Endodermal cell (in vitro differentiated cells): ENCODE results near the gene ELL2. TPM values are rescaled to one million over a fixed set of nuclear protein-coding genes. Genes with fewer than 3 reads are reported as not detected.
A peak's percentile ranks its signal among the peaks of the same experiment; 100 is the strongest.

Experiments
- DNase-seq: peaks from one replicate; pipeline ENCODE4 v3.0.0-alpha.2; 2017
- H3K27ac ChIP-seq: 2 replicates; pipeline ENCODE4 v1.5.1; 2013; ENCODE audit warnings: mild to moderate bottlenecking, low read depth, low read length, moderate library complexity
- H3K27me3 ChIP-seq: 2 replicates; pipeline ENCODE4 v1.6.1; 2013; ENCODE audit warnings: mild to moderate bottlenecking, low read length, moderate library complexity; ENCODE audit not compliant: insufficient read depth, control insufficient read depth, poor library complexity, severe bottlenecking
- H3K36me3 ChIP-seq: 2 replicates; pipeline ENCODE4 v1.7.0; 2013; ENCODE audit warnings: mild to moderate bottlenecking, low read length, moderate library complexity; ENCODE audit not compliant: control insufficient read depth, insufficient read depth
- H3K4me1 ChIP-seq: one replicate; pipeline ENCODE4 v1.7.0; 2013; ENCODE audit warnings: low read length; ENCODE audit not compliant: control insufficient read depth, insufficient read depth
- H3K4me3 ChIP-seq: 2 replicates; pipeline ENCODE4 v1.5.1; 2013; ENCODE audit warnings: mild to moderate bottlenecking, low read length, moderate library complexity
- H3K9ac ChIP-seq: 2 replicates; pipeline ENCODE4 v1.6.1; 2013; ENCODE audit warnings: mild to moderate bottlenecking, low read length, moderate library complexity; ENCODE audit not compliant: poor library complexity, severe bottlenecking; ENCODE audit errors: extremely low read depth
- H3K9me3 ChIP-seq: 2 replicates; pipeline ENCODE4 v1.6.1; 2013; ENCODE audit warnings: mild to moderate bottlenecking, low read length, moderate library complexity; ENCODE audit not compliant: control insufficient read depth
- H3K27ac Mint-ChIP-seq: 2 replicates; pipeline ENCODE4 v1.8.0; 2020; ENCODE audit warnings: mixed read lengths
- H3K27me3 Mint-ChIP-seq: 2 replicates; pipeline ENCODE4 v1.8.0; 2021; ENCODE audit warnings: mild to moderate bottlenecking, mixed read lengths; ENCODE audit not compliant: insufficient read depth
- H3K36me3 Mint-ChIP-seq: 2 replicates; pipeline ENCODE4 v1.8.0; 2020; ENCODE audit warnings: low read depth, mixed read lengths
- H3K4me1 Mint-ChIP-seq: 2 replicates; pipeline ENCODE4 v1.8.0; 2020; ENCODE audit warnings: mixed read lengths
- H3K4me3 Mint-ChIP-seq: 2 replicates; pipeline ENCODE4 v1.8.0; 2020; ENCODE audit warnings: mild to moderate bottlenecking, moderate library complexity, mixed read lengths
- H3K9me3 Mint-ChIP-seq: 2 replicates; pipeline ENCODE4 v1.8.0; 2020; ENCODE audit warnings: mild to moderate bottlenecking, mixed read lengths
- WGBS, 2 experiments: methylation state at CpG; one replicate each; pipeline versions ENCODE4 v1.1.5 to v1.1.7; 2013; ENCODE audit warnings: missing lambda C conversion rate in 2 of 2, mixed read lengths in 1 of 2; ENCODE audit not compliant: insufficient coverage in 1 of 2, insufficient read length in 1 of 2; 5-methylcytosine and 5-hydroxymethylcytosine counted together
- total RNA-seq, 2 donors: library from RNA; stranded (reverse); fragmentation: NEBNext Ultra II Directional in 1 of 2; extraction: Animal tissue kit (Norgen Biotek cat#: 25700) in 1 of 2; gene quantifications; 2 replicates in 1 of 2; 3 replicates in 1 of 2; pipeline ENCODE4 v1.2.1, GENCODE V29; 2021
- TF ChIP-seq, protein P1 (sequence below): fragments of 200-600 bp; sonication (generic); conservative IDR thresholded peaks from 2 replicates; pipeline ENCODE4 v1.5.0; 2021; ENCODE audit warnings: antibody characterized with exemption, mild to moderate bottlenecking

ELL2 gene
- total RNA-seq, 2 donors from 2014 or later = 28.6 to 44.1 TPM

DNA sequence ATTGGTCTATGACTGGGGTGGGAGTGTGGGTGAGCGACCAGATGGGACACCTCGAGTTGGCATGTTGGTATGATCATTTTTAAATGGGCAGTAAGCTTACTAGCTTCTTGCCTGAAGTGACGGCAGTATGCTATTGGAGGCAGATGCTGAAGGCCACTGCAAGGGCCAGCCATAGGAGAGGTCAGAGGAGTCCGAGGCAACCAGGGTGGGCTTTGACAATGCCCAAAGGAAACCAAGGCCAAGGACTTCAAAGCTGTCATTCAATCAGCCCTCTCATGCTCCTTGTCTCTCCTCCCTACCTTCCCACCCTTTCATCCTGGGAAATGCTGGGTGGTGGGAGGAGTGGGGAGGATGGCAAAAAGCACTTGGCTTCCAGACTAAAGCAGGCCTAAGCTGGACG lies 82.0 kb downstream of the ELL2 start:
- no peak for DNase-seq
- H3K9me3 Mint-ChIP-seq = no peaks in the 10 kb centered on the region
- Histone ChIP-seq H3K4me1 (peaks cover 25% of the 10 kb centered on the region), H3K27ac (no peak overlapping the region), H3K27me3 (no peaks in the 10 kb centered on the region), H3K9ac (no peak overlapping the region), H3K9me3 (no peaks in the 10 kb centered on the region), H3K36me3 (no peaks in the 10 kb centered on the region), H3K4me3 (no peak overlapping the region)
- 94 to 96% methylated on average over 4 to 5 of the region's 5 CpGs for WGBS, 2 experiments
- TF ChIP-seq, protein P1, sequence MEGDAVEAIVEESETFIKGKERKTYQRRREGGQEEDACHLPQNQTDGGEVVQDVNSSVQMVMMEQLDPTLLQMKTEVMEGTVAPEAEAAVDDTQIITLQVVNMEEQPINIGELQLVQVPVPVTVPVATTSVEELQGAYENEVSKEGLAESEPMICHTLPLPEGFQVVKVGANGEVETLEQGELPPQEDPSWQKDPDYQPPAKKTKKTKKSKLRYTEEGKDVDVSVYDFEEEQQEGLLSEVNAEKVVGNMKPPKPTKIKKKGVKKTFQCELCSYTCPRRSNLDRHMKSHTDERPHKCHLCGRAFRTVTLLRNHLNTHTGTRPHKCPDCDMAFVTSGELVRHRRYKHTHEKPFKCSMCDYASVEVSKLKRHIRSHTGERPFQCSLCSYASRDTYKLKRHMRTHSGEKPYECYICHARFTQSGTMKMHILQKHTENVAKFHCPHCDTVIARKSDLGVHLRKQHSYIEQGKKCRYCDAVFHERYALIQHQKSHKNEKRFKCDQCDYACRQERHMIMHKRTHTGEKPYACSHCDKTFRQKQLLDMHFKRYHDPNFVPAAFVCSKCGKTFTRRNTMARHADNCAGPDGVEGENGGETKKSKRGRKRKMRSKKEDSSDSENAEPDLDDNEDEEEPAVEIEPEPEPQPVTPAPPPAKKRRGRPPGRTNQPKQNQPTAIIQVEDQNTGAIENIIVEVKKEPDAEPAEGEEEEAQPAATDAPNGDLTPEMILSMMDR = no peak
- H3K4me1 Mint-ChIP-seq = peaks cover 52% of the 10 kb centered on the region
- H3K4me3 Mint-ChIP-seq = no peak overlapping the region
- H3K27ac Mint-ChIP-seq = peak overlapping the region; percentile 89
- no peaks in the 10 kb centered on the region for H3K27me3 Mint-ChIP-seq
- no peaks in the 10 kb centered on the region for H3K36me3 Mint-ChIP-seq

DNA sequence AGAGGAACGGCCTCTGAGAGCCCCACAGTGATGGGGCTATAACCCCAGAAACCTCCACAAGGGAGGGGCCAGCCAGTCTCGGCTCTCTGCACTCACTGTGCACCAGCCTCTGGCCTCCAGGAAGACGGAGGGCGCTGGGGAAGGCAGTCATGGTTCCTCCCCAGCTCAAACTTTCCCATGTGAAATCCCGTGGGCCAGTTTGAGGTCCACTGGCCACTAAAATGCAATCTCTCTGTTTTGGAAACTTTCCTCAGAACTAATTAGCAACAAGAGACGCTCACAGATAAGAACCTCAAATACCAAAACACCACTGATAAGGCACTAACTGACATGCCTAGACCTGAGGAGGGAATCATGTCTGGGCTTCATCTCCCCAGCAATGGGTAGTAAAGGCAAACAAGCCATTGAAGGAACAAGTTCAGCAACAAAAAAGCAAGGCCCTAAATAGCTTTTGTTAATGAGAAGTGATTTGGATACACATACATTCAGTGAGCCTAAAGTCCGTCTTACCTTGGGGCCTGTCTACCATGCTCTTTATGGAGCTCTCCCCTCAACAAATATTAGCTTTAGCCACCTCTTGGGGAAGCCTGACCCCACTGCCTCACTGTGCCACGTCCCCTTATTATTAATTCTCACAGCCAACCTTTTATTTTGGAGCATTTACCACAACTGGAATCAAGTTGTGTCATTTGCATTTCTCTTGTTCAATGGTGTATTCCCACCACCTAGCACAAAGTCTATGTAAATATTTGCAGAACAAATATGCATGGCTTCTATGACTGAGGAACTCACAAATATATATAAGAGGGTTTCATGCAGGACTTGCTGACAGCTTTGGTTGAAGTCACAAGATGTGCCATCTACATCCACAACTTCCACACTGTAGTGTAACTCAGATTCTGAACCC lies 83.0 kb downstream of the ELL2 start:
- no peaks in the 10 kb centered on the region for H3K36me3 Mint-ChIP-seq
- no peaks in the 10 kb centered on the region for H3K9me3 ChIP-seq
- no peak overlapping the region for H3K4me3 Mint-ChIP-seq
- no peak for DNase-seq
- H3K27me3 ChIP-seq = no peaks in the 10 kb centered on the region
- H3K27ac ChIP-seq = peak overlapping the region; percentile 24
- TF ChIP-seq, protein P1 = no peak
- peaks cover 25% of the 10 kb centered on the region for H3K4me1 ChIP-seq
- no peaks in the 10 kb centered on the region for H3K27me3 Mint-ChIP-seq
- peak overlapping the region; percentile 47 for H3K9ac ChIP-seq
- peak overlapping the region; percentile 89 for H3K27ac Mint-ChIP-seq
- WGBS, 2 experiments = 73 to 77% methylated on average over 3 to 8 of the region's 8 CpGs
- H3K4me1 Mint-ChIP-seq = peaks cover 45% of the 10 kb centered on the region
- H3K36me3 ChIP-seq = no peaks in the 10 kb centered on the region
- H3K4me3 ChIP-seq = peak overlapping the region; percentile 1
- H3K9me3 Mint-ChIP-seq = no peaks in the 10 kb centered on the region

DNA sequence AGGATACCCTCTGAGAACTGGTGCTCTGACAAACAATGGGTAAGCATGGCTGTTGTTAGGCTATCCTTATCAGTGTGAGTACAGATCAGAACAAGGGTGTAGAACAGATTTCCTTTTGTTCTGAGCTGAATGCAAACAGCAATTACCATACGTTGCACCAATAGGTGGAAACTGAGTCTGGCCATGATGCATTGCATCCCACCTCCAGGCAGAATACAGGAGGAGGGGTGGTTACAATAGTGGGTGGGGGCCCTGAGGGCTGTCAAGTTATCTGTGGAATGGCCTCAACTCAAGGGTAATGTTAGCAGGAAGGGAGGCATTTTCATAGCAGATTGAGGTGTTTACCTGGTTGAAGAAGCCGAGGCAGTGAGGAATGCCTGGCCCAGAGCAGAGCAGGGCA lies 84.9 kb downstream of the ELL2 start:
- 78 to 85% methylated on average over 1 to 2 of the region's 2 CpGs for WGBS, 2 experiments
- no peaks in the 10 kb centered on the region for H3K9me3 Mint-ChIP-seq
- H3K36me3 ChIP-seq = no peaks in the 10 kb centered on the region
- H3K36me3 Mint-ChIP-seq = no peaks in the 10 kb centered on the region
- H3K4me1 Mint-ChIP-seq = peaks cover 38% of the 10 kb centered on the region
- peak overlapping the region; percentile 83 for H3K27ac Mint-ChIP-seq
- no peak overlapping the region for H3K4me3 Mint-ChIP-seq
- DNase-seq = no peak
- no peaks in the 10 kb centered on the region for H3K9me3 ChIP-seq
- H3K4me3 ChIP-seq = no peak overlapping the region
- no peaks in the 10 kb centered on the region for H3K27me3 Mint-ChIP-seq
- no peak overlapping the region for H3K9ac ChIP-seq
- peaks cover 21% of the 10 kb centered on the region for H3K4me1 ChIP-seq
- H3K27ac ChIP-seq = no peak overlapping the region
- TF ChIP-seq, protein P1 = no peak
- H3K27me3 ChIP-seq = no peaks in the 10 kb centered on the region
